Small intestine (tissue), 16 donors: ENCODE measurements around the gene PCDHB1. TPM values are rescaled to one million over a fixed set of nuclear protein-coding genes. Genes with fewer than 3 reads are reported as not detected.

Source experiments
- DNase-seq, 2 donors: peaks; one replicate each; pipeline versions ENCODE4 v3.0.0 to v3.0.0-alpha.2; 2013
- FAIRE-seq: peaks from 2 replicates; lab custom pipeline; 2012; peaks lifted over from hg19 to GRCh38; lab: Jason Lieb, UNC
- H3K27ac ChIP-seq, 3 donors: one replicate each; pipeline ENCODE4 v1.5.1; 2013; ENCODE audit warnings: low read length in 2 of 3, mild to moderate bottlenecking in 2 of 3, control low read depth in 1 of 3, inconsistent platforms in 1 of 3, low read depth in 1 of 3, moderate library complexity in 1 of 3
- H3K27me3 ChIP-seq, 3 donors: one replicate each; pipeline ENCODE4 v1.6.1; 2013; ENCODE audit warnings: low read length in 3 of 3, inconsistent platforms in 1 of 3; ENCODE audit not compliant: control insufficient read depth in 3 of 3, insufficient read depth in 3 of 3
- H3K36me3 ChIP-seq, 3 donors: one replicate each; pipeline ENCODE4 v1.6.1; 2013; ENCODE audit warnings: low read length in 3 of 3, inconsistent platforms in 1 of 3, low read depth in 1 of 3, mild to moderate bottlenecking in 1 of 3, moderate library complexity in 1 of 3; ENCODE audit not compliant: control insufficient read depth in 3 of 3, insufficient read depth in 2 of 3
- H3K4me1 ChIP-seq, 3 donors: one replicate each; pipeline ENCODE4 v1.6.1; 2013; ENCODE audit warnings: low read length in 2 of 3, inconsistent platforms in 1 of 3, low read depth in 1 of 3, mild to moderate bottlenecking in 1 of 3, moderate library complexity in 1 of 3; ENCODE audit not compliant: control insufficient read depth in 3 of 3, insufficient read depth in 2 of 3
- H3K4me3 ChIP-seq, 3 donors: one replicate each; pipeline ENCODE4 v1.5.1; 2013; ENCODE audit warnings: low read length in 3 of 3, control low read depth in 1 of 3, inconsistent platforms in 1 of 3, low read depth in 1 of 3, mild to moderate bottlenecking in 1 of 3, moderate library complexity in 1 of 3
- H3K9me3 ChIP-seq, 2 donors: one replicate each; pipeline ENCODE4 v1.6.1; 2013; ENCODE audit warnings: low read depth in 1 of 2, low read length in 1 of 2; ENCODE audit not compliant: control insufficient read depth in 2 of 2, insufficient read depth in 1 of 2
- WGBS, 3 donors: extraction: QIAGEN DNeasy Blood & Tissue Kit; methylation state at CpG; one replicate each; pipeline ENCODE4 v1.1.7; 2013; 5-methylcytosine and 5-hydroxymethylcytosine counted together
- long read RNA-seq, 10 donors: transcript quantifications; one replicate each; lab custom pipeline, GENCODE V29; 2026
- polyA plus RNA-seq, 4 donors: library from polyadenylated mRNA; stranded (reverse) in 3 of 4; unstranded in 1 of 4; fragments of 200-250 nt in 3 of 4; fragments of 120-200 nt in 1 of 4; gene quantifications; one replicate each; pipeline versions ENCODE4 v1.2.1 to v1.2.3, GENCODE V29; 2013
- donor health status: healthy with polysubstance abuse.
- donor health status: control.
- donor health status: control.
- donor health status: Bipolar disorder and iron deficiency.
- donor health status: healthy.

Gene PCDHB1, protein sequence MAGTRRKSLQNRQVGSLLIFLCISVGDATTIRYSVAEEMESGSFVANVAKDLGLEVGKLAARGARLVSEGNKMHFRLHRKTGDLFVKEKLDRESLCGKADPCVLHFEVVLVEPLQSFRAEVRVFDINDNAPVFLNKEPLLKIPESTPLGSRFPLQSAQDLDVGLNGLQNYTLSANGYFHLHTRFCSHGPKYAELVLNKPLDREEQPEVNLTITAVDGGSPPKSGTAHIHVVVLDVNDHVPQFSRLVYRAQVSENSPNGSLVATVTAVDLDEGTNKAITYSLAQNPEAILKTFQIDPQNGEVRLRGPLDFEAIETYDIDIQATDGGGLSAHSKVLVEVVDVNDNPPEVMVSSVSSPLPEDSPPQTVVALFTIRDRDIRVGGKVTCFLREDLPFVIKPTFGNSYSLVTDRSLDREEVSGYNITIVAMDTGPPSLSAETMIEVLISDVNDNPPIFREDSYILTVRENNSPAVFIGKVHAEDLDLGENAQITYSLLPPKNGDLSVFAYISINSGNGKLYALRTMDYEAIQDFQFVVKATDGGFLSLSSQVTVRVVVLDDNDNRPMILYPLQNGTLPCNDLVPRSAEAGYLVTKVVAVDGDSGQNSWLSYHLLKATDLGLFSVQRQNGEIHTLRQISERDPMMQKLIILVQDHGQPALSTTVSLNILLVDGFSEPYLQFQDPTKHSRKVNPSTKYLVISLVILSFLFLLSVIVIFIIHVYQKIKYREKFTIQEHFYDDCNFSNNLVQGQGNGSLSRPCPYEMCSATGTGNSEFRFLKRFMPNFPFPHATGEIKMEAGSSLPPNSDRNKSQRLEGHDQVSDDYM
- polyA plus RNA-seq: under 1 TPM in 2 of 4 donors, not detected in 2; 0.03 to 0.04 TPM
- long read RNA-seq, donor 1: 0 reads
- long read RNA-seq, donor 2: 0 reads
- long read RNA-seq, donor 3, full-length matches to known transcripts: 1 of 1 reads
- long read RNA-seq, donor 3, partial matches to known transcripts: 0 of 1 reads
- long read RNA-seq, donor 3, other reads (novel, unspliced or antisense): 0 of 1 reads
- long read RNA-seq, donor 4: 0 reads
- long read RNA-seq, donor 5: 0 reads
- long read RNA-seq, donor 6, full-length matches to known transcripts: 1 of 1 reads
- long read RNA-seq, donor 6, partial matches to known transcripts: 0 of 1 reads
- long read RNA-seq, donor 6, other reads (novel, unspliced or antisense): 0 of 1 reads
- long read RNA-seq, donor 7: 0 reads
- long read RNA-seq, donor 8: 0 reads
- long read RNA-seq, donor 9: 0 reads
- long read RNA-seq, donor 10: 0 reads

DNA sequence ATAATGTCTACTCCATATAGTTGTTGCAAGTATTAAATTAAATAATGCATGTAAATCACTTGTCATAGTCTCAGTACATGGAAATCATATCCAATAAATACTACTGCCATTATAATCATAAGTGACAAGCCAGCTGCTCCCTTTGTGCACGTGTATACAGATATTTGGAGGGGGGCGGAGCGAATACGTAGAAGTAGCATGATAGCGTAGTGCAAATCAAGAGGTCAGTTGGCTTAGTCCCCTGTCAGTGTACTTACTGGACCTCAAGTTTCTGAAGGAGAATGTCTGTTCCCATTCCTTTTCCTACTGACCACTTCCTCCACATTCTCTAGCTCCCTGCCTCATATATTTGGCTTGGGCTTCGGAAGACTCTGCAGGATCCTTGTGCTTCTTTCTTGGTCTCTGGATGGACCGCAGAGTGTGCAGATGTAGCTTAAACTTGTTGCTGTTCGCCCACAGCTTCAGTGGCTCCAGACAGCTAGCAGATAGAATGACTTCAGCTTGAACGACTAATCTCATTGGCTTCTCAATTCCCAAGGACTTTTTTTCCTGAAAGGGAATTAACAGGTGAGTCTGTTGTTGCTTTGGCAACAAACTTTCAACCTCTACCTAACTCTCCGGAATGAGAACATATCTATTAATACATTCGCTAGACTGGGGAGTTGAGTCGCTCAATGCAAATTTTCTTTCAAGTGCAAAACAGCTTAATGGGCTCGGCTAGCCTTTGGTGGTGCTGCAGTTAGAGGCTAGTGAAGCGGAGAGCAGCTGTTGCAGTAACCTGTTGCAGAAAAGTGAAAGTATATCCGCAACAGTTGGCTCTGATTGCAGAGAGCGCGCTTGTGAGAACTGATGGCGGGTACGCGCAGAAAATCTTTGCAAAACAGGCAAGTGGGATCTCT, at the start of gene PCDHB1:
TSS of gene PCDHB1 (plus strand) at position 753 of the 899 bp plus-strand sequence. CDS start at position 850, 97 bp downstream.
- Histone ChIP-seq H3K9me3 (peaks cover 0 to 15% of the 10 kb centered on the region in 2 donors), H3K36me3 (no peaks in the 10 kb centered on the region), H3K27me3 (peaks cover 0 to 9% (median 8%) of the 10 kb centered on the region in 3 donors), H3K27ac (no peak within 1 kb of the TSS), H3K4me1 (no peaks in the 10 kb centered on the region), H3K4me3 (peak within 1 kb of the TSS in 2 of 3 donors; percentile 7 to 10)
- 25 to 45% (median 39%) methylated on average over 20 of the region's 20 CpGs for WGBS, 3 donors
- DNase-seq (no peak), FAIRE-seq (no peak)

DNA sequence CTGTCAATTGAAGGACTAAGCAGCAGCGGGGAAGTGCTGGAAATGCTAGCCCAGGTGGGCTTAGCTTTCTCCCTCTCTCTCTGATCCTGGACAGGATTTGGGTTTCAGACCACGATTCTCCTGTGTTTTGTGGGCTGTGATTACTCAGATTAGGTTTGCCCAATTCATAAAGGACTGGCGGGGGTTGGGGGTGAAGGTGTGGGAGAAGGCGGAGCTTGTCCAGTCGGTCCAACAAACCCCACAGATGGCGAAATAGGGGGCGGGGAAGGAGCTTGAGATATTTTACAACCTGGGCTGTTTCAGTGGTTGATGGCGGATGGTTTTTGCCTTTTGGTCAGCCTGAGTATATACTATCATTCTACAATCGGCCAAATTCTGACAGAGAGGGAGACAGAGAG, 49.7 kb upstream of the PCDHB1 start:
- no peak for FAIRE-seq
- WGBS, 3 donors: 3 to 8% (median 7%) methylated on average over 9 of the region's 9 CpGs
- Histone ChIP-seq H3K4me3 (peak overlapping the region in 1 of 3 donors; percentile 15), H3K9me3 (no peaks in the 10 kb centered on the region), H3K27me3 (peaks cover 0 to 8% (median 4%) of the 10 kb centered on the region in 3 donors), H3K36me3 (no peaks in the 10 kb centered on the region), H3K4me1 (no peaks in the 10 kb centered on the region), H3K27ac (peak overlapping the region in 1 of 3 donors; percentile 53)
- DNase-seq: no peak

DNA sequence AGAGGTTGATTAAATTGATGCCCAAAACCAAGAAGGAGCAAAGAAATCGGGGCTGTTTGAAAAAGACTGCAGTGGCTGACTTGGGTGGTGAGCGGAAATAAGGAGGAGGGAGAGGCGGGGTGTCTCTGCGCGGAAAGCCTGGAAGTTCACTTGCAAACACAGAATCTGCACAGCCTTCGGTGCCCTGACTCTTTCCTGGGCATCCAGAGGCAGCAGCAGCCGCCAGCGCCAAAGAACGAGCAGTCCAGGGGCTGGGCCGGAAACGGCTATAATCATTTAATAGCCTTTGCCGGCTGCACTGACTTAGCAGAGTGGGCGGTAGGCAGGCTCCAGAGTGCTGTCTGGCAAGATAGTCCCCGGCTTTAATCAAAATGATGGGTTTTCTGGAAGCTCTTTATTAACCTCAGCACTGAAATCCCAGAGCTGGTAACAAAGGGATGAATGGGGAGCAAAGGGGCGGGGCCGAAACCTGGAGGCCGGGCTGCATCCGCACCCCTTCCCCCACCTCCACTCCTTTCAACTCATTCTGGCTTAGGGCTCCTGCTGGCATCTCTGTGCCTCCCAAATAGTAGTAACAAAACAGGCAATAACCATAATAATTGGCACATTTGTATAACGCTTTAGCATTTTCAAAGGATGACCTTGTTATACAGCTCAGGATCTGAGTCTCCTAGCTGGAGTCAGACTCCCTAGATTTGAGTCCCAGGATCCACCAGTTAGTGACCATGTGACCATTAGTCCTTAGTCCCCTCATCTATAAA, 49.1 kb upstream of the PCDHB1 start:
- Histone ChIP-seq H3K4me1 (no peaks in the 10 kb centered on the region), H3K27ac (peak overlapping the region in 1 of 3 donors; percentile 53), H3K9me3 (no peaks in the 10 kb centered on the region), H3K27me3 (peaks cover 0 to 8% (median 4%) of the 10 kb centered on the region in 3 donors), H3K36me3 (no peaks in the 10 kb centered on the region), H3K4me3 (peak overlapping the region in 1 of 3 donors; percentile 15)
- FAIRE-seq: no peak
- 4 to 12% (median 9%) methylated on average over 19 of the region's 19 CpGs for WGBS, 3 donors
- peak in 1 of 2 donors; percentile 5 for DNase-seq

DNA sequence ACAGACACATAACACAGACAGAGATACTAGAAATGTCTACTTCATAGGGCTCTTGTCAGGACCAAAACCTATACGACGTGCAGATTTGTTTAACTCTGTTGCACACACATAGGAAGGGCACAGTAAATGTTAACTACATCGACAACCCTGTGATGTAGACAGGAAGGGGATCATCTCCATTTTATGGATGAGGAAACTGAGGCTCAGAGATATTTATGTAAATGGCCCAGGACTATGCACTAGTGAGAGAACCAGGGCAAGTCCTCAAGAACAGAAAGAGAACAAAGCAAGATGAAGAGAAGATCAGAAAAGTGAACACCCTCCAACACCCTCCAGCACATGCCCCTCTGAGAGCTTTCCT, 48.6 kb upstream of the PCDHB1 start:
- Histone ChIP-seq H3K36me3 (no peaks in the 10 kb centered on the region), H3K27me3 (peaks cover 0 to 8% (median 4%) of the 10 kb centered on the region in 3 donors), H3K27ac (no peak overlapping the region), H3K4me1 (no peaks in the 10 kb centered on the region), H3K4me3 (no peak overlapping the region), H3K9me3 (no peaks in the 10 kb centered on the region)
- 44 to 53% (median 53%) methylated on average over 3 of the region's 3 CpGs for WGBS, 3 donors
- no peak for FAIRE-seq
- no peak for DNase-seq

DNA sequence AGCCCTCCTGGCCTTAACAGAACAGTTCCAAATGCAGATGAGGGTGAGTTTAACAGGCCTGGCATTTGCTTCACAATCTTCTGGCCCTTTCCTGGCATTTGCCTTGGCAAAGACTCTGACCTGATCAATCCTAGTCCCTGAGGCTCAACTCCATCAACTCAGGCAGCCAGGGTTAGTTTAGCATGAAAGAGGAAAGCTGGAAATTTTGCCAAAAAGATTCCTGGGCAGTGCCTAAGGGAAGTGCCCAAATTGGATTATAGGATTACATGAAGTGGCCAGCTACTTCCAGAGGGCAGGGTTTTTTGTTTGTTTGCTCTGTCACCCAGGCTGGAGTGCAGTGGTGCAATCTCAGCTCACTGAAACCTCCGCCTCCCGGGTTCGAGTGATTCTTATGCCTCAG, 48.1 kb upstream of the PCDHB1 start:
- Histone ChIP-seq H3K27ac (no peak overlapping the region), H3K27me3 (peaks cover 0 to 8% (median 4%) of the 10 kb centered on the region in 3 donors), H3K4me3 (no peak overlapping the region), H3K36me3 (no peaks in the 10 kb centered on the region), H3K4me1 (no peaks in the 10 kb centered on the region), H3K9me3 (no peaks in the 10 kb centered on the region)
- DNase-seq: no peak
- 89 to 96% (median 94%) methylated on average over 3 of the region's 3 CpGs for WGBS, 3 donors
- FAIRE-seq: no peak

DNA sequence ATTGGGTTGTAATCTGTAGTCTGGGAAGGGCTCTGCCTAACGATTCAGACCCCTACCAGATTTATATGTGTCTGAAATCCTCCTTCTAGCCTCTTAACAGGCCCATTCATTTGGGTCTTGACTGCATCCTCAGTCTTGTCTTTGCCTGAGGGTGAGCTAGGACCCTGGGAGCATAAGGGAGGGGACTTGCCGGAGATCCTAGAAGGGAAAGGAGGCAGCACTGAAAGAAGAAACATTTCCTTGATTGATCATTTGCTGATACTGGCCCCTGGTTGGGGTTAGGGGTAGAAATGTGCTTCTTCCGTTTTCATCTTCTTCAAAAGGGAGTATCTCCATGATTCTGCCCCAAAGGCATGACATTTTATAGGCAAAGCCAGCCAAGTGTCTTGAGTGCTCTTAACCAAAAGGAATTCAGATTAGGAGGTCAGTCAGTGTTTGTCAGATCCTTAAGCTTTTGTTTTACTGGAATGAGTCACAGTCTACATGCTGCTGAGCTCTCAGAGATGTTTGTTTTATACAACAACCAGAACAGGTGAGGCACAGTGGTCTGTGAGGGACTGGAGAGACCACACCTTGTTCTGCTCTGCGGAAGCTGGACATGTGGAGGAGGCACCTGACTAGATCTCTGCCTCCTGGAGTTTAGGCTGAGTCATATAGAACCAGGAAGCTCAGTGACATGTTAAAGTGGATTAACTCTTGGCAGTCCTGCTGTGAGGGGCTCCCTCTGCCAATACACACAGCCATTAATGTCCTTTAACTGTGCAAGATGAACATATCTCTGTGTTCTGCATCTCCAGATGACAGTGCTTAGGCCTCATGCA, 47.2 kb upstream of the PCDHB1 start:
- H3K27ac ChIP-seq: no peak overlapping the region
- H3K9me3 ChIP-seq: no peaks in the 10 kb centered on the region
- no peaks in the 10 kb centered on the region for H3K36me3 ChIP-seq
- H3K27me3 ChIP-seq: peaks cover 0 to 8% (median 4%) of the 10 kb centered on the region in 3 donors
- WGBS, 3 donors: 22 to 33% (median 22%) methylated on average over 4 of the region's 4 CpGs
- no peaks in the 10 kb centered on the region for H3K4me1 ChIP-seq
- no peak overlapping the region for H3K4me3 ChIP-seq
- FAIRE-seq: no peak
- no peak for DNase-seq
